HG02981 (cell line): ENCODE measurements around the gene USP17L26.
"Not testable (repeated sequence)": the region's sequence is repeated elsewhere in the genome, so short reads cannot be mapped to it uniquely, and the experiment has no call there.

Source experiments
- ATAC-seq: cut with Tn5 transposase; IDR thresholded peaks from one replicate; pipeline ENCODE4 v1.9.1; 2021; ENCODE audit warnings: mild to moderate bottlenecking, moderate library complexity; ENCODE audit not compliant: unreplicated experiment

USP17L26 gene

GRCh38 chr4:9334358-9334757, at the start of gene USP17L26:
Gene USP17L26 (plus strand): TSS chr4:9334658. CDS start chr4:9334658, 0 bp downstream.
- ATAC-seq, result not testable (repeated sequence)

GRCh38 chr4:9324191-9324590, 10.3 kb upstream of the USP17L26 start:
- not testable (repeated sequence) for ATAC-seq

- not testable (repeated sequence) for ATAC-seq
Observed at GRCh38 chr4:9324865-9325264, 9.6 kb upstream of the USP17L26 start, which contains the start of gene USP17L24. Gene USP17L24 (plus strand): TSS chr4:9325165. CDS start chr4:9325165, 0 bp downstream.

- ATAC-seq, result not testable (repeated sequence)
Observed at GRCh38 chr4:9329611-9330010, 4.8 kb upstream of the USP17L26 start, which contains the start of gene USP17L25. Gene USP17L25 (plus strand): TSS chr4:9329911. CDS start chr4:9329911, 0 bp downstream.

GRCh38 chr4:9339103-9339502, 4.6 kb downstream of the USP17L26 start, which contains the start of gene USP17L5:
Gene USP17L5 (plus strand): TSS chr4:9339403. CDS start chr4:9339403, 0 bp downstream.
- not testable (repeated sequence) for ATAC-seq

- ATAC-seq, result not testable (repeated sequence)
Observed at GRCh38 chr4:9343848-9344247, 9.4 kb downstream of the USP17L26 start, which contains the start of gene USP17L27. Gene USP17L27 (plus strand): TSS chr4:9344148. CDS start chr4:9344148, 0 bp downstream.

- not testable (repeated sequence) for ATAC-seq
Observed at GRCh38 chr4:9348593-9348992, 14.1 kb downstream of the USP17L26 start, which contains the start of gene USP17L28. Gene USP17L28 (plus strand): TSS chr4:9348893. CDS start chr4:9348893, 0 bp downstream.

GRCh38 chr4:9350866-9351265, 16.4 kb downstream of the USP17L26 start:
- ATAC-seq, result not testable (repeated sequence)

- not testable (repeated sequence) for ATAC-seq
Observed at GRCh38 chr4:9353338-9353737, 18.9 kb downstream of the USP17L26 start, which contains the start of gene USP17L29. Gene USP17L29 (plus strand): TSS chr4:9353638. CDS start chr4:9353638, 0 bp downstream.

- ATAC-seq, result not testable (repeated sequence)
Observed at GRCh38 chr4:9362829-9363228, 28.4 kb downstream of the USP17L26 start, which contains the start of gene USP17L30. Gene USP17L30 (plus strand): TSS chr4:9363129. CDS start chr4:9363129, 0 bp downstream.

GRCh38 chr4:9379881-9380280, 45.4 kb downstream of the USP17L26 start:
- not testable (repeated sequence) for ATAC-seq

- ATAC-seq, result not testable (repeated sequence)
Observed at GRCh38 chr4:9381012-9381534, 46.6 kb downstream of the USP17L26 start.

- ATAC-seq, result no peak
Observed at GRCh38 chr4:9384126-9384525, 49.7 kb downstream of the USP17L26 start.
